Measurements from ENCODE around the gene KAT7. TPM values are rescaled to one million over a fixed set of nuclear protein-coding genes. Genes with fewer than 3 reads are reported as not detected.
A peak's percentile ranks its signal among the peaks of the same experiment; 100 is the strongest.

The KAT7 gene
- total RNA-seq, 1 experiment from 2014 or later: 90.6 TPM

DNA sequence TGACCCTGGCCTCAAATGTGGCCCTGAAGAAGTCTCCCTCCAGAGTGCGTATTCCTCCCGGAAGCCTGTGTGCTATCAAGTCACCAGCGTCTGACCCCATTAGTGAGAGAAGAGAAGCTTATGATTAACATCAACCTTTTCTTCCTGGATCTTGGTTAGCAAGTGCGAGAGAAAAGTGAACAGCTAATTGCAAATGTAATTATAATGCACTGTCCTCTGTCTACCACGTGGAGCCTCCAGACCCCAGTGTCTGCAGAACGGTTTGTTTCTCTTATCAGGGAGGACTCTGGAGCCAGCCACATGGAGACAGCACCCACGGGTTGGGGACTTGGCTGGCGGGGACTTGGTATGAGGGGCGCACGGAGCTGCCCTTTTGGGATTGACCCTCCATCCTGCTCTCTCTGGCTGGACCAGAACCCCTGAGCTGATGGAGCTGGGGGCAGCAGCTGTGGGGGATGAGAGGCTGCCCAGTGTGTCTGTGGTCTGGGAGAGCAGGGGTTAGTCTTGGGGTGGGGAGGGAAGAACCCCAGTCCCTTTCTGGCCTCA, 65.1 kb downstream of the KAT7 start:
- BruUV-seq (replicated peaks): no TSS peak
- intact Hi-C loops (cut with micrococcal nuclease; ENCODE audit: unreplicated experiment): loop anchor here (5.0 kb wide), 2 partner anchors 146 to 286 kb away; partner anchors contain the start of gene SLC35B1
- TF ChIP-seq, protein P1, sequence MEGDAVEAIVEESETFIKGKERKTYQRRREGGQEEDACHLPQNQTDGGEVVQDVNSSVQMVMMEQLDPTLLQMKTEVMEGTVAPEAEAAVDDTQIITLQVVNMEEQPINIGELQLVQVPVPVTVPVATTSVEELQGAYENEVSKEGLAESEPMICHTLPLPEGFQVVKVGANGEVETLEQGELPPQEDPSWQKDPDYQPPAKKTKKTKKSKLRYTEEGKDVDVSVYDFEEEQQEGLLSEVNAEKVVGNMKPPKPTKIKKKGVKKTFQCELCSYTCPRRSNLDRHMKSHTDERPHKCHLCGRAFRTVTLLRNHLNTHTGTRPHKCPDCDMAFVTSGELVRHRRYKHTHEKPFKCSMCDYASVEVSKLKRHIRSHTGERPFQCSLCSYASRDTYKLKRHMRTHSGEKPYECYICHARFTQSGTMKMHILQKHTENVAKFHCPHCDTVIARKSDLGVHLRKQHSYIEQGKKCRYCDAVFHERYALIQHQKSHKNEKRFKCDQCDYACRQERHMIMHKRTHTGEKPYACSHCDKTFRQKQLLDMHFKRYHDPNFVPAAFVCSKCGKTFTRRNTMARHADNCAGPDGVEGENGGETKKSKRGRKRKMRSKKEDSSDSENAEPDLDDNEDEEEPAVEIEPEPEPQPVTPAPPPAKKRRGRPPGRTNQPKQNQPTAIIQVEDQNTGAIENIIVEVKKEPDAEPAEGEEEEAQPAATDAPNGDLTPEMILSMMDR (IDR thresholded peaks at IDR 0.05; ENCODE audit: unreplicated experiment): no peak
- Mint-ChIP-seq H3K9me3 (ENCODE audit: low read depth, unreplicated experiment) (no peaks in the 10 kb centered on the region), H3K27ac (ENCODE audit: unreplicated experiment) (no peak overlapping the region), H3K27me3 (ENCODE audit: unreplicated experiment) (peaks cover 66% of the 10 kb centered on the region), H3K4me3 (ENCODE audit: low read depth, unreplicated experiment) (no peak overlapping the region), H3K4me1 (ENCODE audit: low read depth, unreplicated experiment) (no peaks in the 10 kb centered on the region), H3K36me3 (ENCODE audit: insufficient read depth, unreplicated experiment) (peaks cover 19% of the 10 kb centered on the region)
- CTCF ChIA-PET: interaction anchor here (0.9 kb wide), 1 partner anchor 89 kb away, joined by 3 read pairs; the partner anchor contains the start of gene FAM117A
- no peak for DNase-seq

DNA sequence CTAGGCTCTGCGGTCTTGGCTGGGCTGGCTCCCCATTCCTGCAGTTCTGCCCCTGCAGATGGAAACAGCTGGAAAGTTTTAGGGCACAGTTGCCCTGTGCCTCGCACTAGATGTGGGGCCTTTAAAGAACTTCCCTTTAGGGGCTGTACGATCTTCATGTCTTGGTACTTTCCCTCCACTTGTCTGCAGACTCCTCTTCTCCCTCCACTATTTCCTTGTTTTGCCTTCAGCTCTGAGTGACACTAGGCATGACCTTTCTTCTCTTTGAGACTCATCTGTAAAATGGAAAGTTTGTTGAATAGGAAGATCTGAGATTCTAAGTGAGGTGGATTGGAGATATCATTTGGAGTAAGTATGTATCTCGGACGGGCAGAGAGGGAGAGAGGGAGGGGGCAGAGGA, 65.6 kb downstream of the KAT7 start:
- CTCF ChIA-PET: no interaction called here
- intact Hi-C loops (cut with micrococcal nuclease; ENCODE audit: unreplicated experiment): loop anchor here (5.0 kb wide), 2 partner anchors 147 to 287 kb away; partner anchors contain the start of gene SLC35B1
- Mint-ChIP-seq H3K27ac (ENCODE audit: unreplicated experiment) (no peak overlapping the region), H3K4me3 (ENCODE audit: low read depth, unreplicated experiment) (no peak overlapping the region), H3K9me3 (ENCODE audit: low read depth, unreplicated experiment) (no peaks in the 10 kb centered on the region), H3K4me1 (ENCODE audit: low read depth, unreplicated experiment) (no peaks in the 10 kb centered on the region), H3K36me3 (ENCODE audit: insufficient read depth, unreplicated experiment) (peaks cover 19% of the 10 kb centered on the region), H3K27me3 (ENCODE audit: unreplicated experiment) (peaks cover 72% of the 10 kb centered on the region)
- no TSS peak for BruUV-seq (replicated peaks)
- TF ChIP-seq, protein P1 (IDR thresholded peaks at IDR 0.05; ENCODE audit: unreplicated experiment): no peak
- no peak for DNase-seq

DNA sequence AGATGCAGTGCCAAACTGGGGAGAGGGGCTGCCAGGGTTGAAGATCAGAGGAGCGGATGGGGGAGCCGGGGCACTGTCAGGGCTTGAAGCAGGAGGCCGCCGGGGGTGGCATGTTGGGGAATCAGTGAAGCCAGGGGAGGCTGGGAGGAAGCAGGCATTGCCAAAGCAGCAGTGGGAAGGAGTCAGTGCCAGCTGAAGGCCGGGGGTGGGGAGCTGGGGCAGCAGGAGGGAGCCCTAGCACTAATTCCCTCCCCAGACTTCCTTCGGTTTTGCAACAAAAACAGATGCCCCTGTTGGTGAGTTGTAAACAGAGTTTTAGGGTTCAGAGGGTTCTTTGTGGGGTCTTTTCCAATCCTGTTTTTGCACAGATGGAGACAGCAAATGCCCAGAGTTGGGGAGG, 70.3 kb downstream of the KAT7 start:
- TF ChIP-seq, protein P1 (IDR thresholded peaks at IDR 0.05; ENCODE audit: unreplicated experiment): no peak
- CTCF ChIA-PET: interaction anchor here (0.7 to 6.3 kb wide), 3 partner anchors 18 to 138 kb away, joined by 3 to 123 read pairs (median 3); partner anchors contain the start of gene DLX3
- Mint-ChIP-seq H3K27ac (ENCODE audit: unreplicated experiment) (no peak overlapping the region), H3K4me1 (ENCODE audit: low read depth, unreplicated experiment) (peaks cover 10% of the 10 kb centered on the region), H3K9me3 (ENCODE audit: low read depth, unreplicated experiment) (no peaks in the 10 kb centered on the region), H3K27me3 (ENCODE audit: unreplicated experiment) (peaks cover 74% of the 10 kb centered on the region), H3K36me3 (ENCODE audit: insufficient read depth, unreplicated experiment) (peaks cover 11% of the 10 kb centered on the region), H3K4me3 (ENCODE audit: low read depth, unreplicated experiment) (no peak overlapping the region)
- DNase-seq: no peak
- BruUV-seq (replicated peaks): no TSS peak
- intact Hi-C loops (cut with micrococcal nuclease; ENCODE audit: unreplicated experiment): no loop called here

DNA sequence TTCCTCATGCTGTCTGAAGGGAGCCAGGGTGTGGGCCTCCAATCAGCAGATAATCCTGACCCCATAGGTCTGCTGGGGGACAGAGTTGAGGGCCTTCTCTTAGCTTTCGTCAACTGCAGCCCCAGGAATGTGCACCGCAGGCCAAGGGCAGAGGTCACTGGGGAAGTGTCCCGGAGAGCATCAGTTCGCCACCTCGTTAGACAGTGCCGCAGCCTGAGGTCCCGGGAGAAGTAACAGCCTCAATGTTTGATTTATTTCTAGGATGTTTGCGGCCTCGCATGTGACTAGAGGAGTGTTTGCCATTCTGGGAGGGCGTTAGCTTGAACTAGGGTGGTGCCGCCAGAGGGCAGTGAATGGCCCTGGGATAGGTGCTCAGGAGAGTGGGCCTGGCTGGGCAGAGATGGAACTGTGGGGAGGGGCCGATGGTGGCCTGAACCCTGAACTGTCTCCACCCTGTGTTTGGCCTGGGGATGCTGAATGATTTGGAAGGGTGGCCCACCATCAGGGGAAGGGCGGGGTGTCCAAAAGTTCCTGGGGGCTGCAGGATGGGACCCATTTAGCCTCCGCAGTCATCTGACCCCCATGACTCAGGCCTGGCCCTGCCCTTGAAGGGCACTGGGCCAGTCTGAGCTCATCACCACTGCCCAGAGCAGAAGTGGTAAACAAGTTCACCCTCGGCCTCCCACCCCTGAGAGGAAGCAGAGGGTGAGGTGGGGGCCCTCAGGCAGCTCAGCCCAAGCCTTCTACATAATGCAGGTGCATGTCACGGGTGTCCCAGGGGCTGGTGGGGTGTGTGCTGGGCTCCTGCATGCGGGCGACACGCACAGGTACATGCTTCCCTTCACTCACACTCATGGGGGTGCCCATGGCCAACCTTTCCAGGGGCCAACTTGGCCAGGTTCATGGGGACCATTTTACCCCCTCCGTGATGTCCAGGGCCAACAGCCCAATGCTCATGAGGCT, 71.8 kb downstream of the KAT7 start:
- TF ChIP-seq, protein P1 (IDR thresholded peaks at IDR 0.05; ENCODE audit: unreplicated experiment): peak; percentile 15
- peak; percentile 54 for DNase-seq
- intact Hi-C loops (cut with micrococcal nuclease; ENCODE audit: unreplicated experiment): no loop called here
- H3K27me3 Mint-ChIP-seq (ENCODE audit: unreplicated experiment): peaks cover 71% of the 10 kb centered on the region
- H3K4me1 Mint-ChIP-seq (ENCODE audit: low read depth, unreplicated experiment): peaks cover 10% of the 10 kb centered on the region
- no peak overlapping the region for H3K4me3 Mint-ChIP-seq (ENCODE audit: low read depth, unreplicated experiment)
- no TSS peak for BruUV-seq (replicated peaks)
- H3K36me3 Mint-ChIP-seq (ENCODE audit: insufficient read depth, unreplicated experiment): peaks cover 11% of the 10 kb centered on the region
- no peaks in the 10 kb centered on the region for H3K9me3 Mint-ChIP-seq (ENCODE audit: low read depth, unreplicated experiment)
- H3K27ac Mint-ChIP-seq (ENCODE audit: unreplicated experiment): no peak overlapping the region
- CTCF ChIA-PET: interaction anchor here (0.8 to 6.3 kb wide), 6 partner anchors 8 to 141 kb away, joined by 3 to 123 read pairs (median 3); partner anchors contain the start of gene DLX3
